HepG2 (cell line): ENCODE data around the gene BLOC1S4. TPM values are rescaled to one million over a fixed set of nuclear protein-coding genes. Genes with fewer than 3 reads are reported as not detected.

Experiments used
- ATAC-seq: fragments of 200-7000 bp; cut with Tn5 transposase; 3 replicates; pipeline ENCODE4 v1.9.1; 2020; ENCODE audit warnings: mild to moderate bottlenecking, moderate library complexity
- BruUV-seq: library from RNA; stranded (reverse); fragments of 400-500 nt; replicated peaks from 2 replicates; lab custom pipeline; 2021; lab: Mats Ljungman, UMichigan
- CTCF ChIA-PET: fragments of 300-600 bp; formaldehyde crosslinking; extraction: SDS; loops from one replicate; lab custom pipeline; 2021; ENCODE audit warnings: low total read pairs, inconsistent platforms, low intra/inter-chr PET ratio; lab: Yijun Ruan, JAX
- POLR2A ChIA-PET: fragments of 350-600 bp; sonication (Branson Sonifier 250); formaldehyde crosslinking; loops from one replicate; lab custom pipeline; 2020; ENCODE audit warnings: antibody characterized with exemption, inconsistent platforms; lab: Yijun Ruan, JAX
- DNase-seq: peaks from one replicate; pipeline ENCODE4 v3.0.0-alpha.2; 2015; ENCODE audit warnings: low spot score
- FAIRE-seq: peaks from 3 replicates; lab custom pipeline; 2011; peaks lifted over from hg19 to GRCh38; lab: Jason Lieb, UNC
- H2AFZ ChIP-seq: one replicate; pipeline ENCODE4 v1.6.1; 2011; ENCODE audit warnings: low read length, inconsistent platforms
- H3K27ac ChIP-seq: fragments of 300-600 bp; 3 replicates; pipeline ENCODE4 v1.8.0; 2011; ENCODE audit warnings: mixed run types, mild to moderate bottlenecking, mixed read lengths, low read length, inconsistent platforms; ENCODE audit not compliant: insufficient read depth; ENCODE audit errors: extremely low read length
- H3K27me3 ChIP-seq, 2 experiments: fragments of 200-600 bp in 1 of 2; 2 replicates in 1 of 2; 3 replicates in 1 of 2; pipeline versions ENCODE4 v1.6.0 to v1.8.0; 2011; ENCODE audit warnings: low read length in 2 of 2, mild to moderate bottlenecking in 2 of 2, moderate library complexity in 2 of 2, inconsistent platforms in 1 of 2; ENCODE audit not compliant: insufficient read depth in 2 of 2, control insufficient read depth in 1 of 2
- H3K36me3 ChIP-seq, 2 experiments: fragments of 200-600 bp in 1 of 2; replicated peaks in 1 of 2; 2 replicates in 1 of 2; 3 replicates in 1 of 2; pipeline versions ENCODE4 v1.5.1 to v1.8.0; 2011; ENCODE audit warnings: low read length in 2 of 2, inconsistent platforms in 1 of 2; ENCODE audit not compliant: insufficient read depth in 2 of 2, control insufficient read depth in 1 of 2
- H3K4me1 ChIP-seq: 2 replicates; pipeline ENCODE4 v1.5.1; 2012; ENCODE audit warnings: low read length, inconsistent platforms; ENCODE audit not compliant: insufficient read depth
- H3K4me2 ChIP-seq: 2 replicates; pipeline ENCODE4 v1.6.0; 2011; ENCODE audit warnings: low read depth, low read length, inconsistent platforms
- H3K4me3 ChIP-seq, 3 experiments: fragments of 200-600 bp in 1 of 3; sonication (generic), shearing (Covaris generic) in 1 of 3; replicated peaks in 1 of 3; 2 replicates each; pipeline ENCODE4 v1.5.1; 2011 to 2016; ENCODE audit warnings: low read length in 3 of 3, inconsistent platforms in 2 of 3, low read depth in 2 of 3, mild to moderate bottlenecking in 2 of 3, control low read depth in 1 of 3, mixed read lengths in 1 of 3; ENCODE audit not compliant: insufficient read depth in 1 of 3
- H3K79me2 ChIP-seq: one replicate; pipeline ENCODE4 v1.6.1; 2011; ENCODE audit warnings: low read length, inconsistent platforms; ENCODE audit not compliant: insufficient read depth
- H3K9ac ChIP-seq: 2 replicates; pipeline ENCODE4 v1.6.0; 2011; ENCODE audit warnings: mild to moderate bottlenecking, low read depth, low read length, inconsistent platforms; ENCODE audit not compliant: insufficient read depth
- H3K9me3 ChIP-seq: 2 replicates; pipeline ENCODE4 v1.5.1; 2012; ENCODE audit warnings: mild to moderate bottlenecking, low read length
- H4K20me1 ChIP-seq: 2 replicates; pipeline ENCODE4 v1.6.0; 2011; ENCODE audit warnings: inconsistent platforms, mild to moderate bottlenecking, low read length, moderate library complexity; ENCODE audit not compliant: insufficient read depth
- ATRX ChIP-seq: sonication (generic); formaldehyde crosslinking; IDR thresholded peaks from 2 replicates; pipeline ENCODE4 v1.4.0; 2020; ENCODE audit warnings: missing genetic modification reagents, borderline replicate concordance
- EEA1 ChIP-seq: sonication (generic); formaldehyde crosslinking; IDR thresholded peaks from 2 replicates; pipeline ENCODE4 v1.5.1; 2020; ENCODE audit warnings: mild to moderate bottlenecking, missing genetic modification reagents, borderline replicate concordance
- ELF4 ChIP-seq: sonication (generic); formaldehyde crosslinking; IDR thresholded peaks from 2 replicates; pipeline ENCODE4 v1.5.0; 2020; ENCODE audit warnings: missing genetic modification reagents, mild to moderate bottlenecking, moderate library complexity, borderline replicate concordance
- ELK4 ChIP-seq: sonication (generic); formaldehyde crosslinking; IDR thresholded peaks from 2 replicates; pipeline ENCODE4 v1.9.0; 2021; ENCODE audit warnings: missing genetic modification reagents, borderline replicate concordance
- HBP1 ChIP-seq: IDR thresholded peaks from 2 replicates; pipeline ENCODE4 v1.6.1; 2016; ENCODE audit warnings: low read depth, control low read depth
- HNRNPH1 ChIP-seq: fragments of 200-400 bp; formaldehyde crosslinking; optimal IDR thresholded peaks from 2 replicates; pipeline ENCODE3; 2017; ENCODE audit warnings: mild to moderate bottlenecking, low read depth, low read length
- HOXD1 ChIP-seq: sonication (generic); formaldehyde crosslinking; IDR thresholded peaks from 2 replicates; pipeline ENCODE4 v1.5.0; 2020; ENCODE audit warnings: missing genetic modification reagents
- MATR3 ChIP-seq: sonication (generic); formaldehyde crosslinking; IDR thresholded peaks from 2 replicates; pipeline ENCODE4 v1.4.0; 2020; ENCODE audit warnings: missing genetic modification reagents
- NFIB ChIP-seq: sonication (generic); formaldehyde crosslinking; IDR thresholded peaks from 2 replicates; pipeline ENCODE4 v1.9.0; 2021; ENCODE audit warnings: missing genetic modification reagents, mild to moderate bottlenecking, borderline replicate concordance
- SP4 ChIP-seq: sonication (generic); formaldehyde crosslinking; IDR thresholded peaks from 2 replicates; pipeline ENCODE4 v1.8.1; 2023; ENCODE audit warnings: mild to moderate bottlenecking, missing genetic modification reagents
- SRSF4 ChIP-seq: fragments of 200-400 bp; formaldehyde crosslinking; IDR thresholded peaks from one replicate; pipeline ENCODE4 v1.6.1; 2018; ENCODE audit warnings: mild to moderate bottlenecking, low read depth, low read length, moderate library complexity; ENCODE audit not compliant: poor library complexity, severe bottlenecking
- ZFP82 ChIP-seq: sonication (generic); formaldehyde crosslinking; IDR thresholded peaks from 2 replicates; pipeline ENCODE4 v1.5.1; 2020; ENCODE audit warnings: mild to moderate bottlenecking, missing genetic modification reagents, borderline replicate concordance
- ZNF205 ChIP-seq: IDR thresholded peaks from 2 replicates; pipeline ENCODE4 v1.6.1; 2018; ENCODE audit warnings: missing biosample characterization, missing genetic modification reagents
- ZNF296 ChIP-seq: sonication (generic); formaldehyde crosslinking; conservative IDR thresholded peaks from 2 replicates; pipeline ENCODE4 v1.5.0; 2020; ENCODE audit warnings: mild to moderate bottlenecking, missing genetic modification reagents
- ZNF567 ChIP-seq: sonication (generic); formaldehyde crosslinking; IDR thresholded peaks from 2 replicates; pipeline ENCODE4 v1.8.1; 2023; ENCODE audit warnings: mild to moderate bottlenecking, missing genetic modification reagents, borderline replicate concordance
- ZNF672 ChIP-seq: sonication (generic); formaldehyde crosslinking; IDR thresholded peaks from 2 replicates; pipeline ENCODE4 v1.8.1; 2022; ENCODE audit warnings: missing genetic modification reagents
- WGBS: methylation state at CpG from one replicate; pipeline ENCODE4 v1.1.6; 2017; ENCODE audit warnings: low lambda C conversion rate; 5-methylcytosine and 5-hydroxymethylcytosine counted together
- in situ Hi-C: cut with HindIII; loops from 2 replicates; pipeline ENCODE4 v1.10.0; 2017; ENCODE audit warnings: low pct_unique_long_range_greater_than_20kb; ENCODE audit not compliant: extremely low pct_ligation_motif_present
- intact Hi-C: fragments of 100-400 bp; cut with micrococcal nuclease; formaldehyde crosslinking; loops from one replicate; pipeline ENCODE4 v1.10.0; 2022; ENCODE audit not compliant: unreplicated experiment
- polyA plus RNA-seq, 8 experiments: library from polyadenylated mRNA; depleted of rRNA in 3 of 8; stranded (reverse) in 7 of 8; unstranded in 1 of 8; fragments of >200 nt; fragmentation: Illumina TruSeq in 4 of 8; extraction: Trizol in 4 of 8; gene quantifications; 2 replicates each; pipeline versions ENCODE4 v1.2.1 to v1.2.3, GENCODE V29; 2011 to 2016; ENCODE audit warnings: low read depth in 4 of 8, missing spikeins in 1 of 8, mixed read lengths in 1 of 8; ENCODE audit not compliant: insufficient read depth in 1 of 8
- total RNA-seq, 5 experiments: library from RNA; depleted of rRNA; stranded (reverse); fragments of >200 nt; fragmentation: Illumina TruSeq; extraction: Trizol; gene quantifications; 2 replicates each; pipeline ENCODE4 v1.2.3, GENCODE V29; 2016; ENCODE audit warnings: low read depth in 1 of 5
- TF ChIP-seq, protein P1 (sequence below): sonication (generic); formaldehyde crosslinking; IDR thresholded peaks from 2 replicates; pipeline ENCODE4 v1.4.0; 2020; ENCODE audit warnings: missing genetic modification reagents

The BLOC1S4 gene
- total and polyA plus RNA-seq, 2 of the 13 experiments (the other 11 are each of a cell fraction or from before 2014, with no cell fraction given) = 15.5 to 20.9 TPM

GRCh38 chr4:6692806-6693205, 23.2 kb upstream of the BLOC1S4 start (continued):
- TF ChIP-seq, protein P1, sequence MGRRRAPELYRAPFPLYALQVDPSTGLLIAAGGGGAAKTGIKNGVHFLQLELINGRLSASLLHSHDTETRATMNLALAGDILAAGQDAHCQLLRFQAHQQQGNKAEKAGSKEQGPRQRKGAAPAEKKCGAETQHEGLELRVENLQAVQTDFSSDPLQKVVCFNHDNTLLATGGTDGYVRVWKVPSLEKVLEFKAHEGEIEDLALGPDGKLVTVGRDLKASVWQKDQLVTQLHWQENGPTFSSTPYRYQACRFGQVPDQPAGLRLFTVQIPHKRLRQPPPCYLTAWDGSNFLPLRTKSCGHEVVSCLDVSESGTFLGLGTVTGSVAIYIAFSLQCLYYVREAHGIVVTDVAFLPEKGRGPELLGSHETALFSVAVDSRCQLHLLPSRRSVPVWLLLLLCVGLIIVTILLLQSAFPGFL (CRISPR knock-in tag) = no peak
- TF ChIP-seq ZNF205 (CRISPR knock-in tag) (no peak), SRSF4 (no peak)
- TF ChIP-seq, all 625 proteins: peak for 9

GRCh38 chr4:6693231-6694176, 22.5 kb upstream of the BLOC1S4 start, which contains the start of gene S100P:
Gene S100P, plus strand, starts transcription at chr4:6693878. Its CDS starts 55 bp downstream, at chr4:6693933.
- H2AFZ ChIP-seq = no peak within 1 kb of the TSS
- H3K4me3 ChIP-seq = peak within 1 kb of the TSS; percentile 82 to 96 (median 83)
- peaks cover 10% of the 10 kb centered on the region; the same call in 1 of the 2 replicates for H4K20me1 ChIP-seq
- in situ Hi-C loops (no loop called here), intact Hi-C loops (no loop called here)
- DNase-seq (peak; percentile 86), FAIRE-seq (peak; percentile 86), ATAC-seq (peak; percentile 3)
- H3K79me2 ChIP-seq = peaks cover 39% of the 10 kb centered on the region
- peak within 1 kb of the TSS; percentile 91 for H3K9ac ChIP-seq
- 4% methylated on average over 22 of the region's 29 CpGs for WGBS
- CTCF ChIA-PET = no interaction called here
- POLR2A ChIA-PET = interaction anchor here (0.8 to 4.6 kb wide), 24 partner anchors 8 to 234 kb away, joined by 3 to 65 read pairs (median 6); partner anchors contain the start of genes BLOC1S4, MRFAP1, MRFAP1L1 and TBC1D14
- peak within 1 kb of the TSS; percentile 81 for H3K27ac ChIP-seq
- H3K36me3 ChIP-seq = peaks cover 4 to 12% of the 10 kb centered on the region in 2 experiments; a peak in 2 of 5 replicates
- H3K4me2 ChIP-seq = peak within 1 kb of the TSS; percentile 93
- H3K4me1 ChIP-seq = peaks cover 69% of the 10 kb centered on the region
- no peaks in the 10 kb centered on the region for H3K9me3 ChIP-seq
- TSS peak; percentile 84 for BruUV-seq
- no peaks in the 10 kb centered on the region; a peak in 1 of 5 replicates for H3K27me3 ChIP-seq
- TF ChIP-seq ELF4 (CRISPR knock-in tag) = peak; percentile 92
- TF ChIP-seq HBP1 (CRISPR knock-in tag) = peak; percentile 72
- no peak for TF ChIP-seq NFIB (CRISPR knock-in tag)
- TF ChIP-seq EEA1 (CRISPR knock-in tag) = no peak
- peak; percentile 41; the same call in 1 of the 2 replicates for TF ChIP-seq SP4
- TF ChIP-seq HOXD1 (CRISPR knock-in tag) = no peak
- TF ChIP-seq ZNF296 = no peak
- TF ChIP-seq MATR3 (CRISPR knock-in tag) = no peak
- TF ChIP-seq ZFP82 = no peak; the same call in 1 of the 2 replicates
- no peak for TF ChIP-seq ELK4 (CRISPR knock-in tag)
- TF ChIP-seq HNRNPH1 = no peak
- TF ChIP-seq ZNF672 (CRISPR knock-in tag) = no peak
- TF ChIP-seq ATRX (CRISPR knock-in tag) = no peak
- TF ChIP-seq ZNF567 (CRISPR knock-in tag) = peak; percentile 52; the same call in 1 of the 2 replicates
